Amygdala (tissue), 56 donors: Measurements from ENCODE around the gene LIN37.
"Not testable (repeated sequence)": the region's sequence is repeated elsewhere in the genome, so short reads cannot be mapped to it uniquely, and the experiment has no call there.

ENCODE experiments used
- DNase-seq, 56 donors: peaks; one replicate each; lab custom pipeline; 2025; lab: John Stamatoyannopoulos, UW

The LIN37 gene

DNA sequence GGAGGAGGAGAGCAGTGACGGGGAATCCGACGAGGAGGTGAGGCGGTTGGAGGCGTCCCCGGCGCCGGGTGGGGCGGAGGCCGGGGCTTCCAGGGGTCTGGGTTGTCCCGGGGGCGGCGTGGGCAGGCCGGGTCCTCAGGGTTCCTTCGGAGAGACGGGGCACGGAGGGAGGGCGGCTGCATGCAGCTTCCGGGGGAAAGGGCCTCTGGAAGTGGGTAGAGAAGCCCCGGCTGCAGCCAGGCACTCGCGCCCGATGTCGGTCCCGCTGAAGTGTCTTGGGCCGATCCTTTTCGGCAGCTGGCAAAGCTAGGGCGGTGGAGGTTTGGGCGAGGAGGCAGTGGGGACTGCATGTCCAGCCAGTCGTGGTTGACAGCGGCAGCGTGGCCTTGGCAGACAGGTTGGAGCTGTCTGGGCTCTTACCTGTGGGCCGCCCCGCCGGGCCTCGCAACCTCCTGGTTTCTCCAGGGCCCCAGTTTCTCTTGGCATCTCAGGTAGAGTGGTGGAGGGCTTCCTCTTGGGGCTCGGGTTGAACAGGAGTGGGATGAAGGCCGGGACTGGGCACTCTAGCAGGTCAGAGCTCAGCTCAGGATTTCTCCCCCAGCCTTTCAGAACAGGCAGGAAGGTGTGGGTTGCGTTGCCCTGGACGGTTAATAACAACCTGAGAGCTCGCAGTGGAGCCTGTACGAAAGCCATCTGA, 29.9 kb upstream of the LIN37 start:
- DNase-seq = peak in 6 of 56 donors; percentile 21 to 53 (median 40)

DNA sequence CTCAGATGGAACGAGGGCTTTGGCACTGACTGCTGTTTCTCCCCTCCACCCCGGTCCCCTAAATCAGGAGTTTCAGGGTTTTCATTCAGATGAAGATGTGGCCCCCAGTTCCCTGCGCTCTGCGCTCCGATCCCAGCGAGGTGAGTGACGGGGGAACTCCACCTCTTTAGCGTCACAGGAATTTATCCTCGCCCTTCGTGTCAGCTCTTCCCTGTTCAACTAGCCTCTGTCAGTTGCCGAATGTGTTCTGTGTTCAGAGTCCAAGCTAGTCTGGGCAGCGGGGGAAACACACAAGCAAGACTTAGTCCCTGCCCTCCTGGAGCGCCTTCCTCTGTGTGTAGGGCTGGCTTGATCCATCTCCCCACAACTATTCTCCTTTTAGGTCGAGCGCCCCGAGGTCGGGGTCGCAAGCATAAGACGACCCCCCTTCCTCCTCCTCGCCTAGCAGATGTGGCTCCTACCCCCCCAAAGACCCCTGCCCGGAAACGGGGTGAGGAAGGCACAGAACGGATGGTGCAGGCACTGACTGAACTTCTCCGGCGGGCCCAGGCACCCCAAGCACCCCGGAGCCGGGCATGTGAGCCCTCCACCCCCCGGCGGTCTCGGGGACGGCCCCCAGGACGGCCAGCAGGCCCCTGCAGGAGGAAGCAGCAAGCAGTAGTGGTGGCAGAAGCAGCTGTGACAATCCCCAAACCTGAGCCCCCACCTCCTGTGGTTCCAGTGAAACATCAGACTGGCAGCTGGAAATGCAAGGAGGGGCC, 28.8 kb upstream of the LIN37 start:
- DNase-seq = no peak

DNA sequence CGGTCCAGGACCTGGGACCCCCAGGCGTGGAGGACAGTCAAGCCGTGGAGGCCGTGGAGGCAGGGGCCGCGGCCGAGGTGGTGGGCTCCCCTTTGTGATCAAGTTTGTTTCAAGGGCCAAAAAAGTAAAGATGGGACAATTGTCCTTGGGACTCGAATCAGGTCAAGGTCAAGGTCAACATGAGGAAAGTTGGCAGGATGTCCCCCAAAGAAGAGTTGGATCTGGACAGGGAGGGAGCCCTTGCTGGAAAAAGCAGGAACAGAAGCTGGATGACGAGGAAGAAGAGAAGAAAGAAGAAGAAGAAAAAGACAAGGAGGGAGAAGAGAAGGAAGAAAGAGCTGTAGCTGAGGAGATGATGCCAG, 28.2 kb upstream of the LIN37 start:
- no peak for DNase-seq

DNA sequence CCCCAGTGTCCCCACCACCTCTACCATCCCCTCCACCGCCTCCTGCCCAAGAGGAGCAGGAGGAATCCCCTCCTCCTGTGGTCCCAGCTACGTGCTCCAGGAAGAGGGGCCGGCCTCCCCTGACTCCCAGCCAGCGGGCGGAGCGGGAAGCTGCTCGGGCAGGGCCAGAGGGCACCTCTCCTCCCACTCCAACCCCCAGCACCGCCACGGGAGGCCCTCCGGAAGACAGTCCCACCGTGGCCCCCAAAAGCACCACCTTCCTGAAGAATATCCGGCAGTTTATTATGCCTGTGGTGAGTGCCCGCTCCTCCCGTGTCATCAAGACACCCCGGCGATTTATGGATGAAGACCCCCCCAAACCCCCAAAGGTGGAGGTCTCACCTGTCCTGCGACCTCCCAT, 27.7 kb upstream of the LIN37 start:
- no peak for DNase-seq

DNA sequence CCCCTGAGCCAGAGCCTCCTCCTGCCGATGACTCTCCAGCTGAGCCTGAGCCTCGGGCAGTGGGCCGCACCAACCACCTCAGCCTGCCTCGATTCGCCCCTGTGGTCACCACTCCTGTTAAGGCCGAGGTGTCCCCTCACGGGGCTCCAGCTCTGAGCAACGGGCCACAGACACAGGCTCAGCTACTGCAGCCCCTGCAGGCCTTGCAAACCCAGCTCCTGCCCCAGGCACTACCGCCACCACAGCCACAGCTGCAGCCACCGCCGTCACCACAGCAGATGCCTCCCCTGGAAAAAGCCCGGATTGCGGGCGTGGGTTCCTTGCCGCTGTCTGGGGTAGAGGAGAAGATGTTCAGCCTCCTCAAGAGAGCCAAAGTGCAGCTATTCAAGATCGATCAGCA, 27.0 kb upstream of the LIN37 start:
- no peak for DNase-seq

DNA sequence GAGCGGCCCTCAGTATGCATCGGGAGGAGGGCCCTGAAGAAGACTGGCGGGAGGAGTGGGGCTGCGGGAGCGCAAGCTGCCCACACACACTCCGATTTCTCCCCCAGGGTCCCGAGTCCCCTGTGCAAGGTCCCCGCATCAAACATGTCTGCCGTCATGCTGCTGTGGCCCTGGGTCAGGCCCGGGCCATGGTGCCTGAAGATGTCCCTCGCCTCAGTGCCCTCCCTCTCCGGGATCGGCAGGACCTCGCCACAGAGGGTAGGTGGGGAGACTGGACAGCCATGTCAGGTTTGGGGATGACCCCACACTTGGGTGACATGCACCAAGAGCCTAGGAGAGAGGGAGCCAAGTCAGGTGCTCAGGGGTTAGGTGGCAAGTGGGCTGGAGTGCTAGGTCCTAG, 25.9 kb upstream of the LIN37 start:
- no peak for DNase-seq

DNA sequence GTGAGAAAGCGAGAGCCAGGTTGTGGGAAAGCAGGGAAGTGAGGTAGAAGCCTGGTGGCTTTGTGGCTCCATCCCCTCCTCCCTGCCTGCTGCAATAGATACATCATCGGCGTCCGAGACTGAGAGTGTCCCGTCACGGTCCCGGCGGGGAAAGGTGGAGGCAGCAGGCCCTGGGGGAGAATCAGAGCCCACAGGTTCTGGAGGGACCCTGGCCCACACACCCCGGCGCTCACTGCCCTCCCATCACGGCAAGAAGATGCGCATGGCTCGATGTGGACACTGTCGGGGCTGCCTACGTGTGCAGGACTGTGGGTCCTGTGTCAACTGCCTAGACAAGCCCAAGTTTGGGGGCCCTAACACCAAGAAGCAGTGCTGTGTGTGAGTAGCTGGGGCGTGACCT, 25.5 kb upstream of the LIN37 start:
- no peak for DNase-seq

DNA sequence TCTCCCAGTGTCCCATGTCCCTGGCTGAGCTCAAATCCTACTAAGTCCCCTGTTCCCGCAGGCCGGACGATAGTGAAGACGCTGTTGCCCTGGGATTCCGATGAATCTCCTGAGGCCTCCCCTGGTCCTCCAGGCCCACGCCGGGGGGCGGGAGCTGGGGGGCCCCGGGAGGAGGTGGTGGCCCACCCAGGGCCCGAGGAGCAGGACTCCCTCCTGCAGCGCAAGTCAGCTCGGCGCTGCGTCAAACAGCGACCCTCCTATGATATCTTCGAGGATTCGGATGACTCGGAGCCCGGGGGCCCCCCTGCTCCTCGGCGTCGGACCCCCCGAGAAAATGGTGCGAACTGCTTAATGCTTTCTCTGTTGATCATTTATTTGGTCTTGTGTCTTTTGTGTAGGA, 24.7 kb upstream of the LIN37 start:
- DNase-seq = no peak

DNA sequence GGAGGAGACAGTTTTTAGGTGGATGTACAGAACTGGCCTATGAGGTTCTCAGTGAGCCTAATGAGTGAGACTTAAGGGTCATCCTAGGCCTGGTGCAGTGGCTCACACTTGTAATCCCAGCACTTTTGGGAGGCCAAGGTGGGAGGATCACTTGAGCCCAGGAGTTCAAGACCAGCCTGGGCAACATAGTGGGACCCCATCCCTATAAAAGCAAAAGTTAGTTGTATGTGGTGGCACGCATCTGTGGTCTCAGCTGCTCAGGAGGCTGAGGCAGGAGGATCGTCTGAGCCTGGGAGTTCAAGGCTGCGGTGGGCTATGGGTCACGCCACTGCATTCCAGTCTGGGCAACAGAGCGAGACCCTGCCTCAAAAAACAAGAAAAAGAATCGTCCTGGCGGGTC, 24.2 kb upstream of the LIN37 start:
- DNase-seq = not testable (repeated sequence)

DNA sequence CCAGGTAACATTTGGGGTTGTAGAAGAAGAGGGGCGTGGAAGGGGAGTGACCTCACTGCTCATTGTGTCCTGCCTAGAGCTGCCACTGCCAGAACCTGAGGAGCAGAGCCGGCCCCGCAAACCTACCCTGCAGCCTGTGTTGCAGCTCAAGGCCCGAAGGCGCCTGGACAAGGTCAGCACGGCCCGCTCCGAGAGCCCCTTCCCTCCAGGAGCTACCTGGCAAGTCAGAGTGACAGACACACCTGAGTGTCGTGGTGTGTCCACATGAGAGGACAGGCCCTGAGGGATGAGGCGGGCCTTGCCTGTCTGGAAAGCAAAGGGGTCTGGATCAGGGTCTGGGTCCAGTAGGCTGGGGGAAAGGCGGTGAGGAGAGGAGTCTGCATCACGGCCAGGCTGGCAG, 23.8 kb upstream of the LIN37 start:
- DNase-seq = no peak

DNA sequence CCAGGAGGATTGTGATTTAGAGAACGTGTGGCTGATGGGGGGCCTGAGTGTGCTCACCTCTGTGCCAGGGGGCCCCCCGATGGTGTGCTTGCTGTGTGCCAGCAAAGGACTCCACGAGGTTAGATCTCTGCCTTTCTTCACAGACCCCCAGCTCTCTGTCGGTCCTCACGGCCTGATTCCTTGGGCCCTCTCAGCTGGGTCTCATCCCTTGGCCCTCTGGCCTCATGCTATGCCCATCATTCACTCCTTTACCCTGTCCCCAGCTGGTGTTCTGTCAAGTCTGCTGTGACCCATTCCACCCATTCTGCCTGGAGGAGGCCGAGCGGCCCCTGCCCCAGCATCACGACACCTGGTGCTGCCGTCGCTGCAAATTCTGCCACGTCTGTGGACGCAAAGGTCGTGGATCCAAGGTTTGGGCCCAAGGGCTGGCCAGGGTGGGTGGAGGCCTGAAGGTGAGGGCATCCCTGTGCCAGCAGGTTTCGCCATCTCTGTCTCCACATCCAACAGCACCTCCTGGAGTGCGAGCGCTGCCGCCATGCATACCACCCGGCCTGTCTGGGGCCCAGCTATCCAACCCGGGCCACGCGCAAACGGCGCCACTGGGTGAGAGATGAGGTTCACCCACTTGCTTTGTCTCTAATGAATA, 23.0 kb upstream of the LIN37 start:
- no peak for DNase-seq

DNA sequence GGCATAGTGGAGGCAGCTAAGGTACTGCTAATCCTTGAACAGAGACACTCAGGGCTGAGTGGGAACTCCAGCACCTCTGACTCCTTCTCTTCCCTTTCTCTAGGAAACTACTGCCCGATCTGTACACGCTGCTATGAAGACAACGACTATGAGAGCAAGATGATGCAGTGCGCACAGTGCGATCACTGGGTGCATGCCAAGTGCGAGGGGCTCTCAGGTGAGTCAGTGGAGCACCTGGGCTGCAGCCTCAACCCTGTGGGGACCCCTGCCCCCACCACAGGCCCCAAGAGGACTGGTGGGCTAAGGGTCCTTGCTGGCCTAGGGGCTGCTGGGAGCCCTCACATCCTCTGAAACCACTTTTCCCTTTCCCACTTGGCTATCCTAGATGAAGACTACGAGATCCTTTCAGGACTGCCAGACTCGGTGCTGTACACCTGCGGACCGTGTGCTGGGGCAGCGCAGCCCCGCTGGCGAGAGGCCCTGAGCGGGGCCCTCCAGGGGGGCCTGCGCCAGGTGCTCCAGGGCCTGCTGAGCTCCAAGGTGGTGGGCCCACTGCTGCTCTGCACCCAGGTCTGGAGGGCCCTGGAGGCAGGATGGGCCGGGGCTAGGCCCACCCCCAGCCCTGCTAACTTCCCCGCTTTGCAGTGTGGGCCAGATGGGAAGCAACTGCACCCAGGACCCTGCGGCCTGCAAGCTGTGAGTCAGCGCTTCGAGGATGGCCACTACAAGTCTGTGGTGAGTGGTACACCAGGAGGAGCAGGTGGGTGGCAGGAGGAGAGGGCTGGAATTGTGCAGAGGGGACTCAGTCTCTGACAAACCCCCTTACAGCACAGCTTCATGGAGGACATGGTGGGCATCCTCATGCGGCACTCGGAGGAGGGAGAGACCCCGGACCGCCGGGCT, 21.1 kb upstream of the LIN37 start:
- DNase-seq = no peak

DNA sequence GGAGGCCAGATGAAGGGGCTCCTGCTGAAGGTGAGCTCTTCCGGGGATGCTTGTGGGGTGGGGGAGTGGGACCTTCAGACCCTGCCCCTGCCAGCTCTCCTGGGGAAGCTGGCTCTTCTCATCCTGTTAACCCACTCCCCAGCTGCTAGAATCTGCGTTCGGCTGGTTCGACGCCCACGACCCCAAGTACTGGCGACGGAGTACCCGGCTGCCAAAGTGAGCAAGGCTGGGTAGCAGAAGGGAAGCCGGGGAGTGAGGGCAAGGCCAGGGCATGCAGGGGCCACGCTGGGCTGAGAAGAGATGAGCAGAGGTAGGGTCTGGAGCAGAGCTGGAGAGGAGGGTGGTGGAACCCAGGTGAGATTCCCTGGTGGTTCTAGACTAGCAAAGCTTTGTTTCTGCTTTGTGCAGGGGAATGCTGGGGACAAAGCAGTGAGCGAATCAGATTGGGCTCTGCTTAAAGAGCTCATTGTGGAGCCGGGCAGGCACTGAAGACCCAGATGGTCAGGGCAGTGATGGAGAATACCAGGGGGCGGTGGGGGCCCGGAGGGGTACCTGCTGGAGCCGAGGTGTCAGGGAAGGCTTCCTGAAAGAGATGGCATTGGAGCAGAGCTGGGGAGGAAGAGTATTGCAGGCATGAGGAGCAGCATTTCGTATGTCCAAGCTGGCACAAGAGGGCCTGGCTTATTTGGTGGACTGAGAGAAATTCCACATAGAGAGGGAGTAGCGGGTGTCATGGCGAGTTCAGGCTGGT, 20.2 kb upstream of the LIN37 start:
- peak in 2 of 56 donors; percentile 8 to 13 for DNase-seq

DNA sequence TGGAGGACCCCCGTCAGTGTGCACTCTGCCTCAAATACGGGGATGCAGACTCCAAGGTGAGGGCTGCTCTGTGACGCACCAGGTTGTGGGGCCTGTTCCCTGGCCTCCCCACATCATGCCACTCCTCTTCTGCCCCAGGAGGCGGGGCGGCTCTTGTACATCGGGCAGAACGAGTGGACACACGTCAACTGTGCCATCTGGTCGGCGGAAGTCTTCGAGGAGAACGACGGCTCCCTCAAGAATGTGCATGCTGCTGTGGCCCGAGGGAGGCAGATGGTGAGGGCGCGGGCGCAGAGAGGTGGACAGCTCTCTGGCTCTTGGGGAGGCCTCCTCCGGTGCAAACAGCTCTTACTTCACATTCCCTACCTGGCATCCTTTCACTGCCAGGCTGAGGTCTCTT, 19.4 kb upstream of the LIN37 start:
- DNase-seq = no peak

DNA sequence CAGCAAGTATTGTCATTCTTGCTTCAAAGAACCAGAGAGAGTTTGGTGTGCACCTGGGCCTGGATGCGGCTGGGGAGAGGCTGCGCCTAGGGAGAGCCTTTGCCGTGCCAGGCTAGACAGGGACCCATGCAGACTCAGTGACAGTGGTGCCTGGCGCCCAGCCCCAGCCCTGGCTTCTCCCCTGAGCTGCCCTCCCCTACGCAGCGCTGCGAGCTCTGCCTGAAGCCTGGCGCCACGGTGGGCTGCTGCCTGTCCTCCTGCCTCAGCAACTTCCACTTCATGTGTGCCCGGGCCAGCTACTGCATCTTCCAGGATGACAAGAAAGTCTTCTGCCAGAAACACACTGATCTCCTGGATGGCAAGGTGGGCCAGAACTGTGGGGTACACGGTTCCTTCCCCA, 18.6 kb upstream of the LIN37 start:
- no peak for DNase-seq

DNA sequence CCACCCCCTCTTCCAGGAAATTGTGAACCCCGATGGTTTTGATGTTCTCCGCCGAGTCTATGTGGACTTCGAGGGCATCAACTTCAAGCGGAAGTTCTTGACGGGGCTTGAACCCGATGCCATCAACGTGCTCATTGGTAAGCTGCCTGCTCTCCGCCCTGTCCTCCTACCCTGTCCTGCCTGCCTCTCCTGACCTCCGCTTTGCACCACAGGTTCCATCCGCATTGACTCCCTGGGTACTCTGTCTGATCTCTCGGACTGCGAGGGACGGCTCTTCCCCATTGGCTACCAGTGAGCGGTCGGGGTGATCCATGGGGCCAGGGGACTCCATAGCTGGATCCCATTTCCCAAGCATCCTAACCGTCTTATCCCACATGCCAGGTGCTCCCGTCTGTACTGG, 18.1 kb upstream of the LIN37 start:
- DNase-seq = no peak

DNA sequence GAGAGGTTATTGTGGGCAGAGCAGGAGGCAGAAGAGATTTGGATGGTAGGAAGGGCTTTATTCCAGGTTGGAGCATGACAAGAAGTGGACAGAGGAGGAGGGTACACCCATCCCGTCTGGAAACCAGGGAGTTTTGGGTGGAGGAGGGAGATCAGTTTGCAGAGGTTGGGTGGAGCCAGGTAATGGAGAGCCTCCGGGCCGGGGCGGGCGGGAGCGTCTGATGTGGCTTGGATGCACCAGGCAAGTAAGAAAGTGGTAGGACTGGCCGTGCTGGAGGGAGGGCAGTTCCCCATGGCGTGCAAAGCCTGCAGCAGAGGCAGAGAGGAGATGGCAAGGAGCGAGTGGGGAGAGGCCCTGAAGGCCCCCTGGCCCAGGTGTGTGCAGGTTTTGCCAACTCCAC, 17.0 kb upstream of the LIN37 start:
- no peak for DNase-seq

DNA sequence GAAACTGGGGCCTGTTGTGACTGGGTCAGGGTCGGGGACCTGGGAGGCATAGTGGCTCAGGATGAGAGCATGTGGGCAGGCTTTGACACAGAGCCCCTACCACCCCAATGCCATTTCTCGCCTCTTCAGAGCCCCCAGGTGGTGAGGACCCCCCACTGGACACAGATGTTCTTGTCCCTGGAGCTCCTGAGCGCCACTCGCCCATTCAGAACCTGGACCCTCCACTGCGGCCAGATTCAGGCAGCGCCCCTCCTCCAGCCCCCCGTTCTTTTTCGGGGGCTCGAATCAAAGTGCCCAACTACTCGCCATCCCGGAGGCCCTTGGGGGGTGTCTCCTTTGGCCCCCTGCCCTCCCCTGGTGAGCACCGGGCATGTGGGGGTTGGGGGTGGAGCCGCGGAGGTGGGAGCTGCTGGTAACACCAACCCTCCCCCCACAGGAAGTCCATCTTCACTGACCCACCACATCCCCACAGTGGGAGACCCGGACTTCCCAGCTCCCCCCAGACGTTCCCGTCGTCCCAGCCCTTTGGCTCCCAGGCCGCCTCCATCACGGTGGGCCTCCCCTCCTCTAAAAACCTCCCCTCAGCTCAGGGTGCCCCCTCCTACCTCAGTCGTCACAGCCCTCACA, 16.5 kb upstream of the LIN37 start:
- DNase-seq = no peak

DNA sequence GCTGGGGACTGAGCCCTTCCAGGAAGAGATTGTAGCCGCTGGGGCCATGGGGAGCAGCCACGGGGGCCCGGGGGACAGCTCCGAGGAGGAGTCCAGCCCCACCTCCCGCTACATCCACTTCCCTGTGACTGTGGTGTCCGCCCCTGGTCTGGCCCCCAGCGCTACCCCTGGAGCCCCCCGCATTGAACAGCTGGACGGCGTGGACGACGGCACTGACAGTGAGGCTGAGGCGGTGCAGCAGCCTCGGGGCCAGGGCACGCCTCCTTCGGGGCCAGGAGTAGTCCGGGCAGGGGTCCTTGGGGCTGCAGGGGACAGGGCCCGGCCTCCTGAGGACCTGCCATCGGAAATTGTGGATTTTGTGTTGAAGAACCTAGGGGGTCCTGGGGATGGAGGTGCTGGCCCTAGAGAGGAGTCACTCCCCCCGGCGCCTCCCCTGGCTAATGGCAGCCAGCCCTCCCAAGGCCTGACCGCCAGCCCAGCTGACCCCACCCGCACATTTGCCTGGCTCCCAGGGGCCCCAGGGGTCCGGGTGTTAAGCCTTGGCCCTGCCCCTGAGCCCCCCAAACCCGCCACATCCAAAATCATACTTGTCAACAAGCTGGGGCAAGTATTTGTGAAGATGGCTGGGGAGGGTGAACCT, 15.7 kb upstream of the LIN37 start:
- no peak for DNase-seq
